GM19455 (cell line): ENCODE results near the gene HNRNPM.

Experiments used
- ATAC-seq: cut with Tn5 transposase; IDR thresholded peaks from one replicate; pipeline ENCODE4 v1.9.1; 2021; ENCODE audit not compliant: unreplicated experiment

Gene HNRNPM

DNA sequence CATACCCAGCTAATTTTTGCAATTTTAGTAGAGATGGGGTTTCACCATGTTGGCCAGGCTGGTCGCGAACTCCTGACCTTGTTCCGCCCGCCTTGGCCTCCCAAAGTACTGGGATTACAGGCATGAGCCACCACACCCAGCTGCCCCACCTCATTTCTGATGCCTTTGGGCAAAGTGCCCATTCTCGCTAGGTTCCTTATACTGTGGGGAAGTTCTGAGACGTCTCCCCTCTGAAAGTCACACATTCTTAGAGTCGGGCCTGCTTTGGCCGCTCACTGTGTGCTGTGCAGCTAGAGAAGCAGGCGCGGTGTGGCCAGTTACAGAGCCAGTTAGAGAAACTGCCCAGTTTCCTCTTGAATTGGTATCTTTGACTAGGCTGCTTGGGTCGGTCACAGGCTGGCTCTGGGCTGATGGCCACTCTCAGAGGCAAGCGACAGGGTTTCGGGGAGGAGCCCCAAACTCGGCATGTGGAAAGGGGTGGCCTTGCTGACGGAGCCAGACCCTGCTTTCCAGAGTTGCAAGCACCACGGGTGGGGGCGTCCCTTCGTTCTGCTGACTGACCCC is 39.6 kb downstream of the HNRNPM start:
- no peak for ATAC-seq

DNA sequence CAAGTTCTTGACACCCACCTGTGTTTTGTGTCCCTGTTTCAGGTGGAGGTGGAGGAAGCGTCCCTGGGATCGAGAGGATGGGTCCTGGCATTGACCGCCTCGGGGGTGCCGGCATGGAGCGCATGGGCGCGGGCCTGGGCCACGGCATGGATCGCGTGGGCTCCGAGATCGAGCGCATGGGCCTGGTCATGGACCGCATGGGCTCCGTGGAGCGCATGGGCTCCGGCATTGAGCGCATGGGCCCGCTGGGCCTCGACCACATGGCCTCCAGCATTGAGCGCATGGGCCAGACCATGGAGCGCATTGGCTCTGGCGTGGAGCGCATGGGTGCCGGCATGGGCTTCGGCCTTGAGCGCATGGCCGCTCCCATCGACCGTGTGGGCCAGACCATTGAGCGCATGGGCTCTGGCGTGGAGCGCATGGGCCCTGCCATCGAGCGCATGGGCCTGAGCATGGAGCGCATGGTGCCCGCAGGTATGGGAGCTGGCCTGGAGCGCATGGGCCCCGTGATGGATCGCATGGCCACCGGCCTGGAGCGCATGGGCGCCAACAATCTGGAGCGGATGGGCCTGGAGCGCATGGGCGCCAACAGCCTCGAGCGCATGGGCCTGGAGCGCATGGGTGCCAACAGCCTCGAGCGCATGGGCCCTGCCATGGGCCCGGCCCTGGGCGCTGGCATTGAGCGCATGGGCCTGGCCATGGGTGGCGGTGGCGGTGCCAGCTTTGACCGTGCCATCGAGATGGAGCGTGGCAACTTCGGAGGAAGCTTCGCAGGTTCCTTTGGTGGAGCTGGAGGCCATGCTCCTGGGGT is 41.0 kb downstream of the HNRNPM start:
- no peak for ATAC-seq

DNA sequence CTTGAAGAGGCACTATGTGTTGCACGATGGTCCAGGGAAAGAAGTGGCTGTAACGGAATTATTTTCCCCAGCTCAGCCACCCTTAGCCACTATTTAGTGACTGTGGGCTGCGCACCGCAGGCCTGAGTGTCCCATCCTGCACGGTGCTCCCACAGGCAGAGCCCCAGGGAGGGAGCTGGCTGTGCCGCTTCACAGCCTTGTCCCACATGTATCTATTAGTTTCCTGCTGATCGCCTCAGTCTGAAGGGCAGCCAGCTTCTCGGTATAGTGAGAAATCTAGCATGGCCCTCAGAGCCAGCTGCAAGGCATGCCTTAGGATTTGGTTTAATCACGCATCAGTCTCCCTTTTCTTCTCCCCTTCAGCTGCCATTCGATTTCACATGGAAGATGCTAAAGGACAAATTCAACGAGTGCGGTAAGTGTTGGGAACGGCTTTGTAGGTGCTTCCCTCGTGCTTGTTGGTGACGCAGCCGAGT is 41.9 kb downstream of the HNRNPM start:
- ATAC-seq: no peak

DNA sequence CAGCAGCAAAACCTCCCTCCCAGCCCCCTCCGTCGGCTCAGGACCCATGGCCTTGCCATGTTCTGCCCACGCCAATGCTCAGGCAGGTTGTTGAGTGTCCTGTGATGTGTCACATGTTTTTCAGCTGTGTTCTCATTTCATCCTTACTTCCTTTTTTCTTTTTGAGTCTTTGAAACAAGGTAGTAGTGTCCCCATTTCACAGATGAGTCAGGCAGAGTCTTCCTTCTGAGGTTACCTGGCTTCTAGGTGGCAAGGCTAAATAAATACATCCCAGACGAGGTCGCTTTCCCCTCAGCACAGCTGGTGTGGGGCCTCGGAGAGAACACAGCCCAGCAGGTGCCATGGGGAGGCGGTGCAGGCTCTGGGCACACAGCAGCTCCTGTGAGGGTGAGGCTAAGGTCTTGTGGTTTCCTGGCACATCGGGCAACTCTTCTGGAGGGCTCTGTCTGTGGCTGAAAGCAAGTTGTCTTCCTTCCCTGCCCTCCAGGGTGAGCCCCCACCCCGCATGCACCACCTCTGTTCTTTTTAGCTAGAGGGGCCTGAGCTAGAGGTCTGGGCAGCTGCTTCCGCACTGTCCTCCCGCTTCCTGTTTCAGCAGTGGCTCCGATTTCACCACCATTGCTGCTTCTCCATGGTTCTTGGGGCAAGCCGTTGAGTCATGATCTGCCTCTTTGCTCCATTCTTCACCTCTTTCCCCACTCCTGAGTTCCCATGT is 42.5 kb downstream of the HNRNPM start:
- ATAC-seq: no peak

DNA sequence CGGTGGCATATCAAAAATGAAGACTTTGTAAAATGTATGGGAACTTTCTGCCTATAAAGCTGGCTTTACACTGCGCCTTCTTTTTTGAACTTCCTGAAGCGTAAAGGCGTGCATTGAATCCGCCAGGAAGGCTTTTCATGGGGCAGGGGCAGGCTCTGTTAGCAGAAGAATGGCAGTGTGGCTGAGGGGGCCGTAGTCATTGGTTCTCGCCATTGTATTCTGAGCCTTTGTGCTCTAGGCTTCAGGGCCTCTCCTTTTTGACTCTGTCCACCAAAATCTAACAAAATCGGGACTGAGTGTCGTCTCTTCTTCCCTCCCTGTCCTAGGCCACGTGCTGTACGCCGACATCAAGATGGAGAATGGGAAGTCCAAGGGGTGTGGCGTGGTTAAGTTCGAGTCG is 43.6 kb downstream of the HNRNPM start:
- ATAC-seq: no peak

DNA sequence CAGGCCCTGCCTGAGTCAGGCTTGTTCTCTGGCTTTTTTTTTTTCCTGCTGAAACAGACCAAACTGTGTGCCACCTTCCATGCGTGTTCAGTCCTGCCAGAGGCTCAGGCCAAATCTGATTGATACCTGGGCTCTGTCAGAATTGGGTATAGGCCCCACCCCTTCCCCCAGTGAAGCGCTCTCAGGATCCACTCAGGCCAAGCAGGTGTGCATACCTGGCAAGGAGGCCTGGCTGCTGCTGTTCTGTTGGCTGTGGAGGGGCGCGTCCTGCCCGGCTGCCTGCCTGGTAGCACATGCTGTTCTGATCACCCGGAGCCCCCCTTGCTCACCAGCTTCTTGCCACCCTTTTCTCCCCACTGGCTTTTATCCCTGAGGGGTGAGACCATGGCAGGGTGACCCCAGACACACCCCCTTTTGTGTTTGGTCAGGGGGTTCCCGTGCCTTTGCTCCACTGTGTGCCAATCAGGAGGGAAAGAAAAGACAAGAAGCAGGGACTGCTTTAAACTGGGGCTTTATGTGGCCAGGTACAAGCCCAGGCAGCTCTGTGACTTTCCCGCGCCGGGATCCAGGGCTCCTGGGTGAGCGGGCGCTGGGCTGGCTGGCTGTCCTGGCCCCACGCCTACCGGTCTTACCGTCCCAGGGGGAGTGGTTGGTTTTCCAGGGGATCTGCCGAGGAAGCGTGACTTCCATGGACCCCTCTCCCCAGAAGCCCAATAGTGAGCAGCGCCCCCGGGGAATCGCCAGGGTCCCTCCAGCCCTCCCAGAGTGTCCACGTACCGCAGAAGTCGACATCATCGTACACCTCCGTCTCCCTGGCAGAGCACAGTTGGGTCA is 45.0 kb downstream of the HNRNPM start:
- no peak for ATAC-seq

DNA sequence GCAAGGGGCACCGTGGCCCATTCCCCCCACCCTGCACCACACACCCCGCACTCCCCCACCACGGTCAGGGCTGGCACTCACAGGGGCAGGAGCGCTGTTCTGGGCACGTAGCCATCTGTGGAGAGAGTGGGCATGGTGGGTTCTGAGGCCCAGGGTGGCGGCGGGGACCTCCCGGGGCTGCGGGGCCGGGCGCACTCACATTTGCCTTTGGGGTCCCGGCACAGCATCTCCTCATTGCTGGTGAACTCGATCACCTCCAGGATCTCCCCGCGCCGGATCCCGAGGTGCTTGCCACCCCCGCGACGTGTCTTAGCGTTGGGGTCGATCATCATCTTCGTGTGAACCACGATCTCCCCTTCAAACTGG is 45.6 kb downstream of the HNRNPM start:
- no peak for ATAC-seq

DNA sequence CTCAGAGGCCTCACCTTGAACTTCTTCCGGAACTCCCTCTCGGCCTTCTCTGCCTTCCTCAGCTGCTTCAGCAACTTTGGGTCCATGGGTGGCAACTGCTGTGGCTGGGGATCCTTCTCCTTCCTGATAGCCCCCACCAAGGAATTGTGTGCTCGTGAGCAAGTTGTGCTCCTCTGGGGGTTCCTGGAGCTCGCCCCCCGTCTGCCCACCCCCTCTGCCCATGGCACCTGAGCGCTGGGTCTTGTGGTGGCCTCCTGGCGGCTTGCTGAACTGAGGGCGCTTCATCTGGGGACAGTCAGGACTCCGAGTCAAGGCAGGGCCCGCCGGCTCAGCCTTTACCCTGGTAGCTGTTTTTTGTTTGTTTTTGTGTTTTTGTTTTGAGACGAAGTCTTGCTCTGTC is 46.1 kb downstream of the HNRNPM start:
- no peak for ATAC-seq

DNA sequence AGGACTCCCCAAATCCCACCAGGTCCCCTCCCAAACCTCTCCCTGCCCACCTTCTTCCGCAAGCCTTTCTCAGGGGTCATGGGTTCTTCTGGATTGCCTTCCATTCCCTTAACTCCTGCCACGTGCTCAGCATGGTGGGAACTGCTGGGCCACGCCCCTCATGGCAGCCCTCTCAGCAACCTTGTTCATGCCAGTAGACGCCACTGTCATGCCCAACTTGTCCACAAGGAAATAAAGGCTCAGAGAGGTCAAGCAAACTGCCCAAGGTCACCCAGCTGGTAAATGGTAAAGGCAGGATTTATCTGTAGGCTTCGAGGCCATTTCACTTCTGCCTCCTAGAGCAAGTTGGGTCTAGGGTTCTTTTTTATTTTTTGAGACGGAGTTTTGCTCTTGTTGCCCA is 46.8 kb downstream of the HNRNPM start:
- no peak for ATAC-seq

DNA sequence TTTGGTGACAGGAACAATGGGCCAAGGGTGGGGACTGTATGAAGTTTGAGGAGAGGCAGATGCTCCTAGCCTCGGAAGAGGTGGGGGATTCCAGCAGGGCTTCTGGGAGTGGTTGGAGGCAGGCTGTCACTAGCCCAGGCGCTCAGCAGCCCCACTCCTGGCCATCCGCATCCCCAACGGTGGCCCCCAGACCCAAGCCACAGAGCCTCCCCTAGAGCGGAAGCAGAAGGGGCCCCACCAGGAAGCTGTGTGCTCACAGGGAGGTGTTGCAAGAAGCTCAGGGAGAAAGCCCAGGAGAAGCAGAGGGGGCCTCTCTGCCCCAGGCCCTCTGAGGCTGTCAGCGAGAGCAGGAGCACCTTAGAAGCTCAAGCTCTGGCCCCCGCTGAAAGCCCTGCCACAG is 49.4 kb downstream of the HNRNPM start:
- ATAC-seq: no peak

DNA sequence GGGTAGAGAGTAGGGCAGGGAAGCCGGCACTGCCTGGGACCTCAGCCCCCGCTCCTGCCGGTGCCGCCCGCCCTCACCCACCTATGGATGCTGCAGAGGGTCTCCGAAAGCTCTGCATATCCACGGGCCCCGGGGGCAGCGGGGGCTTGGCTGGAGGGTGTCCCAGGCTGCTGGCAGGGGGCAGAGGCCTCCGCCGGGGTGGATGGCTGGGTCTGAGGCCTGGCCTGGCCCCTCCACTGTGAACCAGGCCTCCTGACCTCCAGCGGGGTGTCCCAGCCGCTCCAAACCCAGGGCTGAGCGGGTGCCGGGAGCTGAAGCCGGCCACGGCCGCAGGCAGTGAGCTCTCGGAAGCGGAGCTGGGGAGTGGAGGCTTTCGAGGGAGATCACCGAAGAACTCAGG is 53.5 kb downstream of the HNRNPM start:
- ATAC-seq: no peak

DNA sequence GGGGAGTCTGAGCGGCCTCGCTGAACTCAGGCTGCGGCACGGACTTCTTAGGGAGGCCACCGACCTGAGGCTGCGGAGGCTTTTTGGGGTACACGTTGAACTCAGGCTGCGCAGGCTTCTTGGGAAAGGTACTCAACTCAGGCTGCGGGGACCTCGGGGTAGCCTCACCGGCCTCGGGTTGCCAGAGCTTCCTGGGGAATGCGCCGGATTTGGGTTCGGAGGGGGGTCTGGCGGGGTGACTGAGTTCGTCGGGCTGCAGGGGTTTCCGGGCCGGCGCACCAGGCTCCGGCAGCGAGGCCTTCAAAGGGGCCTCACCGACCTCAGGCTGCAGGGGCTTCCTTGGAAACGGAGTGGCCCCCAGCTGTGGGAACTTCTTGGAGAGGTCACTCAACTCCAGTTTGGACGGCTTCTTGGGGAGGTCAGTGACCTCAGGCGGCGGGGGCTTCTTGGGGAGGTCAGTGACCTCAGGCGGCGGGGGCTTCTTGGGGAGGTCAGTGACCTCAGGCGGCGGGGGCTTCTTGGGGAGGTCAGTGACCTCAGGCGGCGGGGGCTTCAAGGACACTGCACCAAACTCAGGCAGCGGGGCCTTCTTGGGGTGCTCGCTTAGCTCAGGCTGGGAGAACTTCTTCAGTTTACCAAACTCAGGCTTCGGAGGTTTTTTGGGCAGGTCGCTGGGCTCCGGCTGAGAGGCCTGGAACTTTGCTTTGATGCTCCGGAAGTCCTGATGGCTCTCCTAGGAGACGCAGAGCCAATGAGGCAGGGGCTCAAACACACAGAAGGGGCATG is 54.5 kb downstream of the HNRNPM start:
- no peak for ATAC-seq

DNA sequence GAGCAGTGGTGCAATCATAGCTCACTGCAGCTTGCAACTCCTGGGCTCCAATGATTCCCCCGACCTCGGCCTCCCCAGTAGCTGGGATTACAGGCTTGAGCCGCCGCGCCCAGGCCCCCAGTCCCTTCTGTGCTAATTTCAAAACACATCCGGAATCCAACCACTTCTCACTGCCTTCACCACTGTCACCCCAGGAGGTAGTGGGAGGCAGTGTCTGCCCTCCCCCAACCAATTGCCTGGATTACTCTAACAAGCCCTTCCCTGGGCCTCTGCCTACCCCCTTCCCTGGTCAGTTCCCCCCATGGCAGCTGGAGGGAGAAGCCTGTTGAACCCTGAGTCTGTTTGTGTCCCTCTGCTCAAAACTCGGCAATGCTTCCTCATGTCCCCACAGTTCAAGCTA is 55.4 kb downstream of the HNRNPM start:
- no peak for ATAC-seq

DNA sequence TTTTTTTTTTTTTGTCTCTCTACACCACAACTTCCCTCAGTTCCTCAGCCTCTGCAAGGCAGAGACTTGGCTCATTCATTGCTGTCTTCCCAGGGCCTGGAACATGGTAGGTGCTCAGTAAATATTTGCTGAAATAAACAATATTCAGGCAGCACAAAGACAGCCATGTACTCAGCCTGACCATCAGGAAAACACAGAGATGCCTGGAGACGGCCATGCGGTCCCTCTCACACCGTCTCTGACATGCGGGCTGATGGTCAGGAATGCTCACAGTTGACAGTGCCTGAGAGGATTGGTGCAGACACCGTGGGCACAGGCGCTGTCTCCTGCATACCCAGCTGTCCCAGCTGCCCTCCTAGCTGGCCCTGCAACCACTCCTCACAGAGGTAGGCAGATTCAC is 56.7 kb downstream of the HNRNPM start:
- no peak for ATAC-seq

DNA sequence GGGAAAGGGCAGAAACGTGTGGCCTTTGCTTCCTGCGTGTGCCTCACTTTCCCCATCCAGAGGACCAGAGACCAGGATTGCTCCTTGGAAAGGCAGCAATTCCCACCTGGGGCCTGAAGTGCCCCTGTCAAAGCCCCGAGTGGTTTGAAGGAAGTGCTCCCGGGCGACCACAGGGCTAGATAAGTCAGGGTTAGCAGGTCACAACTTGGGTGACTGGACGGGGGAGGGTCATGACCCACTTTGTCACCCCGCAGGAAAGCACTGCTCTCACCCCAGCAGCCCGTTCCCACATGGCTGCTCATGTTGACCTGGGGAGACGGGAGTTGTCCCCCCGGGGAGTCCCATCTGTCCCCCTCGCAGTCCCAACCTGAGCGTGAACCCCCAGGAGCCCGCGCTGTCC is 57.2 kb downstream of the HNRNPM start:
- ATAC-seq: no peak

DNA sequence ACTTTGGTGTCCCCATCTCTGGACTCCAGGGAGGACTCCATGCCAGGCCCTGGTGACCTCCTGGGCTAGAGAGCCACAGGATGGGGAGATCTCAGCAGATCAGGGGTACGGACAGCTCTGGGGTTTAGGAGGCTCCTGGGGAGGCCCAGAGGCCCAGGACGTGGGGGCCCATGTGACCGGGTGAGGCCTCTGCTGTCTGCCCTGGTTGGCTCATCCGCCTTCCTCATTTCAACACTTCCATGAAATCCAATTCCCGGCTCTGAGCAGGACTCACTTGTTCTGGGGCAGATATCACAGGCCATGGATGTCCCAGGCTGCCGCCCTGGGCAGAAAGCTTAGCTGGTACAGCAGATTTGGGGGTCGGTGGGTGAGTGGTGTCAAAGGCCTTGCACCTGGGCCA is 58.7 kb downstream of the HNRNPM start:
- ATAC-seq: no peak

DNA sequence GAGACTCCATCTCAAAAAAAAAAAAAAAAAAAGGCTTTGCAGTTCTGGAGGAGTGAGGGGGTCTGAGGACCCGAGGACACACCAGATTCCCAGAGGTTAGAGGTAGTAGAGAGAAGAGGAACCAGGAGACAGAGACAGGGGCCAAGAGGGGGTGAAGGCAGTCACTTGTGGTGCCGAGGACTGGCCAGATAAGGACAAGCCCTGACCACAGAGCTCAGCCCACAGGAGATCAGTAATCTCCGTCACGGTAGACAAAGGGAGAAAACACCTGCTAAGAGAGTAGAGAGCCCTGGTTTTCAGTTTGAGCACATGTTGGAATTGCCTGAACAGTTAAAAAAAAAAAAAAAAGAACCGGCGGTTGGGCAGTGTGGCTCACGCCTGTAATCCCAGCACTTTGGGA is 59.4 kb downstream of the HNRNPM start:
- no peak for ATAC-seq

DNA sequence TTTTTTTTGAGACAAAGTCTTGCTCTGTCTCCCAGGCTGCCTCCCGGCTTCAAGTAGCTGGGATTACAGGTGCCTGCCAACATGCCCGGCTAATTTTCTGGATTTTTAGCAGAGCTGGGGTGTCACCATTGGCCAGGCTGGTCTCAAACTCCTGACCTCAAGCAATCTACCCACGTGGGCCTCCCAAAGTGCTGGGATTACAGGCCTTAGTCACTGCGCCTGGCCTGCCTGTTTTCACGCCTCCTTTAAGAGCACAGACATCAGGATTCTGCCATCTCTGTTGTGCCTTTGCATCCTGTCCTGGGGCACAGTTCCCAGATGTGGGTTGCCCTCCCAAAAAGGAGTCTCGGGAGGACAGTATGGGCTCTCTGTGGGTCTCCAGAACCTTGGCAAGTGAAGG is 60.1 kb downstream of the HNRNPM start:
- ATAC-seq: no peak

DNA sequence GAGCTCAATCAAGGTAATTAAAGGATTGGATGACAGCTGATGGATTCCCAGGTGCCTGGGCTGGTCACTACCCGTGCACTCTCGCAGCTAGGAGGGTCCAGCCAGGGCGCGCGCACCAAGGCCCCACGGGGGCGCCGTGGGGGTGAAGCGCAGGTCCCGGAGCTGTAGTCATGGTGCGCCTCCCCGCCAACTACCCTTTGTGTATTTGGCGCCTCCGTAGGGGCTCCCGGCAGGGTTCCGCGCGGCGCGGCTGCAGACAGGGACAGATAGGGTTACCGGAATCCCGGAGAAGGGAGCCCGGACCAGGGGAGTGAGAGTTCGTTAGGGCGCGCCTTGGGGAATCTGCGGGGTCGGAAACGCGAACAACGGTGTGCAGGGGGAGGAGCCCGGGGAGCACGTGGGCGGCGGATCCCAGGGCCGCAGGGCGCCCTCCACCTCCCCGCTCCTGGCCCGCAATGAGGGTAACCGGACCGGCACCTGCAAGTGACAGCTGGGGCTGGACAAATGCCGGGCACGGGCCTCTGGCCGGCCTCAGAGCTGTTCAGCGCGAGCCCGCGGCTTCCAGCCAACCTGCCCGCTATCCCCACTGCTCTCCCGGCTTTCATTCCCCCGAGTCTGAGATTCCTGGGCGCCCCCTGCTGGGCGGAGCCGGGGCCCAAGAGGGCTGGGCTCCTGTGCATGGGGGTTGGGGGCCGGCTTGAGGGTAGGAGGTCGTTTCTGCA is 61.1 kb downstream of the HNRNPM start:
- ATAC-seq: no peak

DNA sequence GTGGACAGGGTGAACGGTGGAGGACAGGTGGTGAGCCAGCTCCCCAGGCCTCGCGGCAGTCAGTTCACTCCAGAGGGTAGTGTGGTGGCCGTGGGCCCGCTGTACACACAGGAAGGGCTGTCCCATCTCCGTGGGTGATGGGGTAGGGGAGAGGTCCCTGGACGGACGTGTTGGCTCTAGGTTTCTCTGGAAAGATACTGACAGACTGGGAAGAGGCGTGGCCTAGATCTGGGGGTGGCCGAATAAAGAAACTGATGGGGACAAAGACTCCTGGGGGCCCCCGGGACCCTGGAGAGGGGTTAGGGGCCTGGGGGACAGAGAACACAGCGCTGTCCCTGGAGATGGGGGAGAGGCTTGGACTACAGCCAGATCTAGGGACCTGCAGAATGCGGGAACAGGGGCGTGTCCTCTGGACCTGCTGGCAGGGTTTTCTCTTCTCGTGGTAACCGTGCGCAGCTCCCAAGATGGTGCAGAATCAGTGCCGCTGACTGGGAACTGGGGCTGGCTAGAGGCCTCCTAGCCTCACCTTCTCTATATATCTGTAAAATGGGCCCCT is 61.7 kb downstream of the HNRNPM start:
- no peak for ATAC-seq
